ENCODE data around the gene ING3.

- TF ChIP-seq ZNF274 (IDR thresholded peaks at IDR 0.05; ENCODE audit: low read depth, low read length) (no peak), YY1 (IDR thresholded peaks at IDR 0.05; ENCODE audit: insufficient read depth, insufficient read length) (no peak), SUZ12 (IDR thresholded peaks at IDR 0.05; ENCODE audit: extremely low read depth, insufficient read depth, insufficient read length) (no peak)
Measured at GRCh38 chr7:121002757-121003200, 52.2 kb downstream of the ING3 start.
